Activated T-cell treated with anti-CD3 and anti-CD28 coated beads, Interleukin-2, amount 50 U/mL, for 48 hours (primary cell): ENCODE measurements around the gene PTOV1.
A peak's percentile ranks its signal among the peaks of the same experiment; 100 is the strongest.

Experiments used
- DNase-seq, 2 experiments: peaks; one replicate each; pipeline ENCODE4 v3.0.0-alpha.2; 2020

The PTOV1 gene

DNA sequence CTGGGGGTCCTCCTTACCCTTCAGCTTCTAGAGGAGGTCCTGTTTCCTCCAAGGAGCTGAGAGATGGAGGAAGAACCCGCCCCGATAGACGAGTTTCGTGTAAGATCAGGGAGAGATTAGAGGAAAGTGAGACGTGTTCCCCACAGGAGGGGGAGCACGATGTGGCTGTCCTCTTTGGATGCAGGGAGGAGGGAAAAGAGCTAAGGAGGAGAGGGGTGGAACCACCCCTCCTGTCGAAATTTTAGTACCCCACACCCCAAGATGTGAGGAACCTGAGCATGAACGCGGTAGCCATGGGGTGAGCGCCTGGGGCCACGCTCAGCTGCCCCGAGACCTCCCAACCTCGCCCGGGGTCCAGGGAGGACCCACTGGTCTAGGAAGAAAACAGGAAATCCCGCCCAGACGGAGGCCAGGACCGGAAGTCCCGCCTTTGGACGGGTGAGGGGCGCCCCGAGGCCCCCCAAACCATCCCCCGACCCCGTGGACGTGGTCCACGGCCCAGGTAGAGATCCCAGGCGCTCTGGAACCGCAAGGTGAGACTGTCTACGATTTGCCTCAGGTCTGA, 25.0 kb downstream of the PTOV1 start:
- DNase-seq, result peak; percentile 69 to 74

DNA sequence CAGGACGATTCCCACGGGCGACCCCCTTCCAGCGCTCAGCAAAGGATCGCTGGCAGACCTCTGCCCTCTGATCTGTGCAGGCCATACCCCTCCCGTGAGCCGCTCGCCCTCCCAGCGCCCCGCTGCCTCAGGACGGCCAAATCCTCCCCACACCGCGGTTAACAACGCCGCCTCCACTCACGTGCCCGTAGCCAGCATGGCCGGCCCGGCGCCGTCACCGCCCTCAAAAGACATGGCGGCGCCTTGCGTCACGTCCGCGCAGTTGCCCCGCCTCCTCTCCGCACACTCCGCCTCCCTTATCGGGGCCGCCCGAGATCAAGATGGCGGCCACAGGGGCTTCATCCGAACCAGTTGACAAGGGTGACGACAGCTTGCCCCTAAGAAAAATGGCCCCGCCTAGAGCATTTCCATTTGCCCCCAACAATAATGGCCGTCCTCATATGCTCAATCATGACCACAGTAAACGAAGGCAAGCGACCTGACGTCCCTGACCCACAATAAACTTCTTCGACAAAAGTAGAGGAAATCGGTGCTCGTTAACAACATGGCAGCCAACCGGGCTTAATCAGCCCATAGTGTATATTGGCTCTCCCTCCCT, 25.6 kb downstream of the PTOV1 start:
- peak; percentile 99 for DNase-seq

DNA sequence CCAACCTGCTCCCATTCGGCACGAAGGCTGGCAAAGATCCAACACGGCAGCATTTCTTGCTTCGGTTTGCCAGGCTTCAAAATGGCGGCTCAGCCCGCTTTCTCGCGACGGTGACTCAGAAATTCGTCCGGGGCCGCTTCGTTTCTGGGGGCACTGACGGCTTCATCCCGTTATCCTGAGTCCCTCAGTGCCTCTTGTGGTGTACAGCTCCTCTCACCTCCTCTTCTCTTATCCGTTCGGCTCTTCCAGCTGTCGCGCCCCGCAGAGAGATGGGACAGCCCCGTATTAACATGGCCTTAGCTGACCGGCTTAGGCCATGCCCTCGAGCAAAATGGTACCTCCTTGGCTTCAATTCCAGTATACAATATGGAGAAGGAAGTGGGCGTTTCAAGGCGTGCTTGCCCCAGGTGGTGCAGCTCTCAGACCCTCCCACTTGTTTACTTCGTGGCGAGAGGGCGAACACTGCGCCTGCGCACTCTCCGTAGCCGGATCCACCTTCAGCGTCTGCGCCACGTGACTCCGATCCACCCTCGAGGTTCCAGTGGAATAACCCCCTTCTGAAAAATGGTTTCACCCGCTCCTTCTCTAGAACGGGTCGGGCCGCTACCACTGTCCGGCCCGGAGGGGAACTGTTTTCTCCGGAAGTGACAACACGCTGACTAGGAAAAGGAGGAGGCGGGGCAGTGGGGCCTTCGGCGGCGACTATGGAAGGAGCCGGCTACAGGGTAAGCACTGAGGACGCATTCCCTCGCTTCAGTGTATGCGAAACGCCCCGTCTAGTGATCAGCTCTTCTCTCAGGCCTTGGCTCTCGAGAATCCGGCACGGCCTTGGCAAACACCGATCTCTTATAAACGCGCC, 26.3 kb downstream of the PTOV1 start, which contains the start of the genes AKT1S1 and TBC1D17:
Gene AKT1S1 (minus strand): TSS at position 336 of the 859 bp plus-strand sequence. CDS start 4,060 bp downstream, outside the sequence.
Gene TBC1D17 (plus strand): TSS at position 683 of the 859 bp plus-strand sequence. CDS start 22 bp downstream, at position 705.
- DNase-seq, result peak; percentile 96 to 98

DNA sequence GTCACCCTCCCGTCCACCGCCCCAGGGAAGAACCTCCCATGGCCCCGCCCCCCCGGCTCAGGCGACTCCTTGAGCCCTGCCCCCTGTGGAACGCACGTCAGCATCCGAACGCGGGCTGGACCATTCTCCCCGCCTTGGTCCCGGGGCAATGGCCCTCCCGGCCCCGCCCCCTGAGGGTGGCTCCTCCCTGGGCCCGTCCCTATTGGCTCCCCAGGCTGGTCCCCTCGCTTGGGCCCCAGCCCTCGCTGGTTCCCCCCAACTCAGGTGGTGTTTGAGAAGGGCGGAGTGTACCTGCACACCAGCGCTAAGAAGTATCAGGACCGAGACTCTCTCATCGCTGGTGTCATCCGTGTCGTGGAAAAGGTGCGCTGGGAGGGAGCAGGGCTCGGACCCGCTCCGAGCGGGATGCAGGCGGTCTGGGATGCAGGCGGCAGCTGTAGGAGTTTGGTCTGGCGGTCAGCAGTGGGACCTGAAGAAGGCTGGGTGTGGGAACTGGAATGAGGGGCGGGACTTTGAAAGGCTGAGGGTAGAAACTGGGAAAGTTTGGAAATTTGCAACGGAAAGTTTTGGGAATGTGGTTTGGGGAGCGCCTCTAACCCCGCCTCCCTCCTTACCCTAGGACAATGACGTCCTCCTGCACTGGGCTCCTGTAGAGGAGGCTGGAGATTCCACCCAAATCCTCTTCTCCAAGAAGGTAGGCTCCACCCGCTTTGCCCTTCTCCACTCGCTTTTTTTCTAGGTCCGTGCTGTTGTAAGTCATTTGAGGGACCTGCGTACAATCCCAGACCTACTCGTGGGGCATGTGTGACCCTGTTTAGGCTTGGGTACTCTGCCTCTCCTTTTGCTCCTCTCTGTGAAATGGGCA, 27.2 kb downstream of the PTOV1 start:
- peak; percentile 99 for DNase-seq

GRCh38 chr19:49878744-49879070, 27.7 kb downstream of the PTOV1 start:
- DNase-seq, result no peak

- no peak for DNase-seq
These were observed 28.4 kb downstream of the PTOV1 start for GRCh38 chr19:49879243-49879963.

DNA sequence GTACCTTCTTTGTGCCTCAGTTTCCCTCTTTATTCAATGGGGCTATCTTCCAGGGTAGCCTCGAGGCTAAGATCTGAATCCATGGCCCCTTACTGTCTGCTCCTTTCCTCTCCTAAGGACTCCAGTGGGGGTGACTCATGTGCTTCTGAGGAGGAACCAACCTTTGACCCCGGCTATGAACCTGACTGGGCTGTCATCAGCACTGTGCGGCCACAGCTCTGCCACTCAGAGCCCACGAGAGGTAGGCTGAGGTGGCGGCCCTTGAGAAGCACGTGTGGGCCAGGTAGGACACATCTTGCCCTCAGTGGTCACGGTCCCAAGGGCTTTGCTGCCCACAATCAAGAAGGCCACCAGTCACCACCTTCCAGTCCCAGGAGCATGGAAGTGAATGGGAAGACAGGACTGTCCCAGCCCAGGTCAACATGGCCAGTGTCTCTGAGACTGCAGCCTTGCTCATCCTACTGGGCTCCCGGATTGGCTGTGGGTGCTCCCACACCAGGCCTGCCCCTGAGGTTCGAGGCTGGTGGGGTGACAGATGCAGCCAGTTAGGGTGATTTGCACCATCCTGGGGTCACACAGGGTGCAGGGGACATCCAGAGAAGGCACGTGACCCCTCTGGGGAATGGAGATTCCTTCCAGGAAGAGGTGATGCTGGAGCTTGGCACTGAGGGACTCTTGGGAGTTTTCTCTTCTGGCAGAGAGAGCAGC, 29.4 kb downstream of the PTOV1 start:
- DNase-seq, result no peak

GRCh38 chr19:49881186-49881585, 30.2 kb downstream of the PTOV1 start:
- no peak for DNase-seq

DNA sequence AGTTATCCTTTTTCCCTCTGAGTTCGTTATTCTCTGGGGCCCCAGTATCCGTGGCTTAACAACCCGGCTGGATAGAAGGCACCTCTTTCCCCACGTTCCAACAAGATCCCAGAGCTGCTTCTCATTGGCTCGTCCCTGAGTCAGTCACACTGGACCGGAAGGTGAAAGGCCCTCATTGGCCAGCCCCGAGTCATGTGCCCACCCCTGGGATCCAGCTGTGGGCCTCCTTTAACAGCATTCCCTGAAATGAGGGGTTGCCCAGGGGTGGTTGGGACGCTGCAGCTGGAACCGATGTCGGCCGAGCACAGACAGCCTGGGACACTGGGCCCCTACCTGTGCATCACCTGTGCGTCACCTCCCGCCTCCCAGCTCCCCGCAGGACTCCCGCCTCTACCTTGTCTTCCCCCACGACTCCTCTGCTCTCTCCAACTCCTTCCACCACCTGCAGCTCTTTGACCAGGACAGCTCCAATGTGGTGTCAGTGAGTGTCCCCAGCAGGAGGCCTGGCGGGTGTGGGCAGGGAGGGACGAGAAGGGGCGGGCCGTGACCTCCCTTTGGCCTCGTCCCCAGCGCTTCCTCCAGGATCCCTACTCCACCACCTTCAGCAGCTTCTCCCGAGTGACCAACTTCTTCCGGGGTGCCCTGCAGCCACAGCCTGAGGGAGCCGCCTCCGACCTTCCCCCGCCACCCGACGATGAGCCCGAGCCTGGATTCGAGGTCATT, 30.9 kb downstream of the PTOV1 start:
- DNase-seq, result no peak

- no peak for DNase-seq
These were observed 31.7 kb downstream of the PTOV1 start for GRCh38 chr19:49882643-49883042.

- no peak for DNase-seq
These were observed 32.1 kb downstream of the PTOV1 start for GRCh38 chr19:49883094-49883493.

DNA sequence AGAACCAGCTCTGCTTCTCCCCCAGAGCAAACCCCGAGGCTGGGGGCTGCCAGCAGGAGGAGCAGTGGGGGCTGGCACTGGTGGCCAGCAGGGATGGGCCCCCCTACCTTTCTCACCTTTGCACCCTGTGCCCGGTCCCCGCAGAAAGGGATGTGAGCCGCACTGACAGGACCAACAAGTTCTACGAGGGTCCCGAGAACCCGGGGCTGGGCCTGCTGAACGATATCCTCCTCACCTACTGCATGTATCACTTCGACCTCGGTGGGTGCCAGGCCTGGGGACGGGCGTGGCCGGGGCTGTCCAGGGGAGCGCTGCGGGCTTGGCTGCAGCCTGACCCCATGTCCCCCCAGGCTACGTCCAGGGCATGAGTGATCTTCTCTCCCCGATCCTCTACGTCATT, 33.1 kb downstream of the PTOV1 start:
- no peak for DNase-seq

GRCh38 chr19:49884760-49885159, 33.8 kb downstream of the PTOV1 start:
- no peak for DNase-seq

DNA sequence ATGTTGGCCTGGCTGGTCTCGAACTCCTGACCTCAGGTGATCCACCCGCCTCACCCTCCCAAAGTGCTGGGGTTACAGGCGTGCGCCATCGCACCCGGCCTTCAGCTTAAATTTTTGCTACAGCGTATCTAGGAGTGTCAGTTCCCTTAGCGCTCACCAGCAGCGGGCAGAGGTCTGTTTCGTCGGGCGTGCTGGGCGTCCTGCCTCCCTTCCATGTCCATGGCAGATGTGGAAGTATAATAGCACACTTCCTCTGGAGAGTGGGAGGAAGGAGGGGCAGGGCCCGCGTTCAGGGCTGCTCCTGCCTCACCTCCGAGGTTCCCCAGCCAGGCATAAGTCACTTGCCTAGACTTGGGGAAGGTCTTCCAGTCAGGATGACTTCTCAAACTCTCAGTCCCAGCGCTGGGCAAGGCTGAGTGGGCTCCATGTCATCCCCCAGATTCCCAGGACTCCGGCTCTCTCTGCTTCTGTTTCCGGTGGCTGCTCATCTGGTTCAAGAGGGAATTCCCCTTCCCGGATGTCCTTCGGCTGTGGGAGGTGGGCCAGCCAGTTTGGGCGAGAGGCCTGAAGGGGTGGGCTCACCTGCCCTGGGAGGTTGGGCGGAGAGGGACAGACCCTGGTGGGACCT, 36.2 kb downstream of the PTOV1 start:
- DNase-seq, result no peak

DNA sequence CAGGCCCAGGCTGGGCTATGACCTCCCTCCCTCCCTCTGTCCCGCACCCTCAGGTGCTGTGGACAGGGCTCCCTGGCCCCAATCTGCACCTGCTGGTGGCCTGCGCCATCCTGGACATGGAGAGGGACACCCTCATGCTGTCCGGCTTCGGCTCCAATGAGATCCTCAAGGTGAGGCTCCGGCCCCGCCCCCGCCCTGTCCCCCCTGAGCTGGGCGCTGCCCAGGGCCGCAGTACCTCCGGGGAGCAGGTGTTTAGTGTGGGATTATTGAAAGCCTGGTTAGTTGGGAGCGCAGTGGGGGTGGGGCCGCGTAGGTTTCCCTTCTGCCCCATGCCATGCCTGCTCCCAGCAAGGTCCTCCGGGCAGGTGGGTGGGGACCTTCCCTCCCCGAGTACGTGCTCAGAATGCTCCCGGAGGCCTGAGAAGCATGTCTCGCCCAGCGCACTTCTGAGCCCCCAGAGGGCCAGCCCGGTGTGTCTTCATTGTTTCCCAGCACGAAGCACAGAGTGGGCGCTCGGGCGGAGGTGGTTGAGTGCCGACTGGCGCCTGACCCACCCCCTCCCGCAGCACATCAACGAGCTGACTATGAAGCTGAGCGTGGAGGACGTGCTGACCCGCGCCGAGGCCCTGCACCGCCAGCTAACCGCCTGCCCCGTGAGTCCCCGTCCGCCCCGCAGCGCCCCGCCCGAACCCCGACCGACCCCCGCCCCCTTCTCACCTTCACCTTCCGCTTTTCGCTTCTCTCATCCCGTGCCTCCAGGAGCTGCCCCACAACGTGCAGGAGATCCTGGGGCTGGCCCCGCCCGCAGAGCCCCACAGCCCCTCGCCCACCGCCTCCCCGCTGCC, 36.9 kb downstream of the PTOV1 start:
- peak in 1 of 2 experiments; percentile 19 for DNase-seq

- no peak for DNase-seq
These were observed 37.5 kb downstream of the PTOV1 start for GRCh38 chr19:49888510-49888824.

GRCh38 chr19:49889038-49889686, 38.2 kb downstream of the PTOV1 start:
- no peak for DNase-seq

DNA sequence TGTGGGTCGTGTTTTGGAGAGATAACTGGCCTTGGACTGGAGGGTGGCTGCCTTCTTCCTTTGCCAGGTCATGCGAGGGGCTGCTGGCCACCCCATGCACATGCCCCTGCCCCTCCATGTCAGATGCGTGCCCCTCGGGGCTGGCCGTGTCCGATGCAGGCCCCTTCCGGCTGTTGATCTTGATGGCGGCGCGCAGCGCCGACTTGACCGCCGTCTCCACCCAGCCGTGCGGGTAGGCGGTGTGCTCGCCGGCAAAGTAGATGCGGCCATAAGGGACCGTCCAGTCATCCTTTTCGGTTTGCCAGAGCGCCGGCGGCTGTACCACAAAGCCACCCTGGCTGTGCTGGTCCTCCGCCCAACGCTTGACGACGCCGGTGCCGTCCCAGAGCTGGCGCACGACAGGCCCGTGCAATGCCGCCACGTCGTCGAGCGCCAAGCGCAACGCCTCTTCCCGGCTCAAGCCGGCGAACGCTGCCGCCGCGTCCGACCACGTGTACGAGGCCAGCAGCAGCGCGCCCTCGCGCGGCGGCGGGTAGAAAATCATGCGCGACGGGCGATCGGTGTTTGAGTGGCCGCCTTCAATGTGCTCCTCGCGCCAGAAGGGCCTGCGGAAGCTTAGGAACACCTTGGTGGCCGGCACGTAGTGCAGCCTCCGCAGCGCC, 38.9 kb downstream of the PTOV1 start:
- DNase-seq, result peak; percentile 82 to 87
